Activated naive CD4-positive, alpha-beta T cell treated with anti-CD3 and anti-CD28 coated beads for 36 hours (primary cell): ENCODE data around the gene GDF10. TPM values are rescaled to one million over a fixed set of nuclear protein-coding genes. Genes with fewer than 3 reads are reported as not detected.

Experiments
- CTCF ChIA-PET: fragments of 350-600 bp; sonication (Branson Sonifier 250); formaldehyde crosslinking; loops from one replicate; lab custom pipeline; 2021; ENCODE audit warnings: antibody characterized with exemption; lab: Charles Lee
- DNase-seq: peaks from one replicate; pipeline ENCODE4 v3.0.0-alpha.2; 2020
- H3K27ac Mint-ChIP-seq: one replicate; pipeline ENCODE4 v1.8.0; 2021; ENCODE audit warnings: mild to moderate bottlenecking, mixed read lengths
- H3K27me3 Mint-ChIP-seq: one replicate; pipeline ENCODE4 v1.8.0; 2021; ENCODE audit warnings: low read depth, mixed read lengths
- H3K36me3 Mint-ChIP-seq: one replicate; pipeline ENCODE4 v1.8.0; 2021; ENCODE audit warnings: low read depth, mixed read lengths
- H3K4me1 Mint-ChIP-seq: one replicate; pipeline ENCODE4 v1.8.0; 2021; ENCODE audit warnings: low read depth, mixed read lengths
- H3K4me3 Mint-ChIP-seq: one replicate; pipeline ENCODE4 v1.8.0; 2021; ENCODE audit warnings: mild to moderate bottlenecking, moderate library complexity, mixed read lengths
- H3K9me3 Mint-ChIP-seq: one replicate; pipeline ENCODE4 v1.8.0; 2021; ENCODE audit warnings: mixed read lengths
- intact Hi-C: fragments of 100-400 bp; cut with micrococcal nuclease; formaldehyde crosslinking; loops from one replicate; pipeline ENCODE4 v1.15.1; 2023
- total RNA-seq, 2 experiments: library from RNA; stranded (reverse); gene quantifications; one replicate each; pipeline ENCODE4 v1.2.3, GENCODE V29; 2021

Gene GDF10, protein sequence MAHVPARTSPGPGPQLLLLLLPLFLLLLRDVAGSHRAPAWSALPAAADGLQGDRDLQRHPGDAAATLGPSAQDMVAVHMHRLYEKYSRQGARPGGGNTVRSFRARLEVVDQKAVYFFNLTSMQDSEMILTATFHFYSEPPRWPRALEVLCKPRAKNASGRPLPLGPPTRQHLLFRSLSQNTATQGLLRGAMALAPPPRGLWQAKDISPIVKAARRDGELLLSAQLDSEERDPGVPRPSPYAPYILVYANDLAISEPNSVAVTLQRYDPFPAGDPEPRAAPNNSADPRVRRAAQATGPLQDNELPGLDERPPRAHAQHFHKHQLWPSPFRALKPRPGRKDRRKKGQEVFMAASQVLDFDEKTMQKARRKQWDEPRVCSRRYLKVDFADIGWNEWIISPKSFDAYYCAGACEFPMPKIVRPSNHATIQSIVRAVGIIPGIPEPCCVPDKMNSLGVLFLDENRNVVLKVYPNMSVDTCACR
- total RNA-seq = under 1 TPM; 0.12 to 0.19 TPM

DNA sequence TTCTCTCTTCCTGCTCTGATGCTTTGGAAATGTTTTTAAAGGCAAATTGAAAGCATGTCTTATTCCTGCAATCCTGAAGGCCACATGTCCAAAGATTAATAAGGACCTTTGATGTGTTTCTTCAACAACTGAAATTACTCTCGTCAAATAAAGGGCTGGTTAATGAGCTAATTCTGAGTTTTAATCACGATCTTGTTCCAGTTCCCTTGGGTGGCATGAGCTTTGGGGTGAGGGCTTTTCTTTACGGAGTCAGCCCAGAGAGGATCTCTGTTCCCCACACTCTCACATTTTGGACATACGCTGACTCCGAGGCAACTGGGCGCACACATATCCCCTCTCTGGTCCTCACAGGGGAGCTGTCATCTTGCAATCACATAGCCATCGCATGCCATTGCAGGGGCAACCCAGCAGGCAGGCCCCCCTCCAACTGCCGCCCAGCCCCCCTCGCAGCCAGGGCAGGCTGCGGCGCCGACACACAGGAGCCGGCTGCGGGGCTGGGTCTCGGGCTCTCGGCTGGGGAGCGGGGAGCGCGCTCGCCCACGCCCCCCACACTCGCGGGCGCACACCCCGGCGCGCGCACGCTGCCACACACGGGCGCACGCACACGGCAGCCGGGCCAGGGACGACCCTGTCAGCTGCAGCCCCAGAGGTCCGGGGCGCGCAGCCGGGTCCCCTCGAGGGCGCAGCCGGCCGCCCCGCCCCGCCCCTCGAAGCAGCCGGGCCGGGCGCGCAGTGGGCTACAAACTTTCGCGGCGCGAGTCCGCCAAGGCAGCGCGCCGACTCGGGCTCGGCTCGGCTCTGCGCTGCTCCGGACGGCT, at the start of gene GDF10:
Gene GDF10, plus strand, starts transcription at position 587 of the 818 bp plus-strand sequence. CDS start 455 bp downstream, outside the sequence.
- no peaks in the 10 kb centered on the region for H3K9me3 Mint-ChIP-seq
- intact Hi-C loops = no loop called here
- no peak within 1 kb of the TSS for H3K27ac Mint-ChIP-seq
- CTCF ChIA-PET = interaction anchor here (0.9 to 3.6 kb wide), 2 partner anchors 10 to 12 kb away, joined by 3 to 14 read pairs; no protein-coding TSS in a partner anchor
- H3K36me3 Mint-ChIP-seq = no peaks in the 10 kb centered on the region
- H3K4me3 Mint-ChIP-seq = peak within 1 kb of the TSS; percentile 66
- peaks cover 9% of the 10 kb centered on the region for H3K27me3 Mint-ChIP-seq
- DNase-seq = no peak
- peaks cover 12% of the 10 kb centered on the region for H3K4me1 Mint-ChIP-seq

DNA sequence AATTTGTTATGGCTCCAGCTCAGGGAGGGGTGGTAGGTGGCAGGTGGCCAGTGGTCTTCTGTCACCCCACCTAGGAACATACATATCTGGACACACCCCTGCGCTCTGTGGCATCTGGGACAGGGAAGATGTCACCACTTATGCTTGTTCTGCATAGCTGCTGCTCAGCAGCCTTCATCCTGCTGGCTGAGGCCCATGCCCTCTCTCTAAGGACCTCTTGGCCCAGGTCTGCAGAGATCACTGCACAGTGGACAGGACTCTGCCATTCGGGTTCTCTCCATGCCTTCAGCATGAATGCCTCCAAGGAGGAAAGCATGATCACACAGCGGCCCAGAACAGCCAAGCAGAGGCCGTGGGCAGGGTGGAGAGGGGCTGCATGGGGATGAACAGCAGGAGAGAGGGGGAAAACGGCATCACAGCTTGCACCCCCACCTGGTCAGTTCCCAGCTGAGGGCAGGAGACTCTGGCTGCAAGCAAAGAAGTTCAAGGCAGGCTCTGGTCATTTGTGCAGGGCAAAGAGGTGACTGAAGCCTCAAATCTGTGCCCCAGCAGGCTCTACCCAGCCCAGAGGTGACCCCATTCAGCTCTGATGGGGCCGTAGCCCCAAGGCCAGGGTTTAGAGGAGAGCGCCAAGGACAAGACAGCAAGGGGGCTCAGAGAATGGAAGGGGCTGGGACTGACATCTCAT, 47.8 kb upstream of the GDF10 start:
- no peaks in the 10 kb centered on the region for H3K27me3 Mint-ChIP-seq

DNA sequence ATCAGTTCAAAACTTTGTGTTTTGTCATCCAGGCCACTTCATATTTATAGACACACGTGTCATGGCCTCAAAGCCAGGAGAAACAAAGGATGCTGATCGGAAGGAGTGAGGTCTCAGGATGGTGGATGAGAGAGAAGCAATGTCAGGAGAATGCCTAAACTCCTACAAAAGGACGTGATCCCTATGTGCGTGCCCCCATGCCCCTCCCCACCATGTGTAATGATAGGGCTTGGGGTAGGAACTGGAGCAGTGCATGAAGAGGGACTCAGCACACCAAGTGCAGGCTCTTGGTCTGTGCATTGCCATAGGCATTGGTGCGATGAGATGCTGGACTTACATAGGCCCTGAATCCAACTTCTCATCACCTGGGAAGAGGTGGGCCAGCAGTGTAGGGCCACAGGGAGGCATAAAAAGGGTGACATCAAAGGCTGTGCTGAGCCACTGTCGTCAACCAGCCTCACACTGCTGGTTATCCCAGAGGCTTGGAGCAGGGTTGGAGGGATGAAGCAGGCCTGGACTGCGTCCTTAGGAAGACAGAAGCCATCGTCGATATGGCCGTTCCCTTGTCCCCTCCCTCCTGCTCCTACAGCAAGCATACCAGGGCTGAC, 46.9 kb upstream of the GDF10 start:
- H3K4me3 Mint-ChIP-seq = no peak overlapping the region
- no peaks in the 10 kb centered on the region for H3K9me3 Mint-ChIP-seq
- H3K27me3 Mint-ChIP-seq = no peaks in the 10 kb centered on the region
- intact Hi-C loops = loop anchor here (10.0 kb wide), 1 partner anchor 1052 kb away; the partner anchor contains the start of gene MAPK8
- no peak for DNase-seq
- peaks cover 53% of the 10 kb centered on the region for H3K4me1 Mint-ChIP-seq
- no peak overlapping the region for H3K27ac Mint-ChIP-seq
- CTCF ChIA-PET = no interaction called here
- peaks cover 2% of the 10 kb centered on the region for H3K36me3 Mint-ChIP-seq

More for the DNA sequence above, 47.8 kb upstream of the GDF10 start:
- Mint-ChIP-seq H3K36me3 (peaks cover 2% of the 10 kb centered on the region), H3K4me1 (peaks cover 44% of the 10 kb centered on the region), H3K4me3 (no peak overlapping the region), H3K9me3 (no peaks in the 10 kb centered on the region), H3K27ac (no peak overlapping the region)
- DNase-seq = no peak
- CTCF ChIA-PET = interaction anchor here (1.7 kb wide), 1 partner anchor 204 kb away, joined by 5 read pairs; no protein-coding TSS in a partner anchor
- intact Hi-C loops = loop anchor here (10.0 kb wide), 1 partner anchor 1053 kb away; the partner anchor contains the start of gene MAPK8

DNA sequence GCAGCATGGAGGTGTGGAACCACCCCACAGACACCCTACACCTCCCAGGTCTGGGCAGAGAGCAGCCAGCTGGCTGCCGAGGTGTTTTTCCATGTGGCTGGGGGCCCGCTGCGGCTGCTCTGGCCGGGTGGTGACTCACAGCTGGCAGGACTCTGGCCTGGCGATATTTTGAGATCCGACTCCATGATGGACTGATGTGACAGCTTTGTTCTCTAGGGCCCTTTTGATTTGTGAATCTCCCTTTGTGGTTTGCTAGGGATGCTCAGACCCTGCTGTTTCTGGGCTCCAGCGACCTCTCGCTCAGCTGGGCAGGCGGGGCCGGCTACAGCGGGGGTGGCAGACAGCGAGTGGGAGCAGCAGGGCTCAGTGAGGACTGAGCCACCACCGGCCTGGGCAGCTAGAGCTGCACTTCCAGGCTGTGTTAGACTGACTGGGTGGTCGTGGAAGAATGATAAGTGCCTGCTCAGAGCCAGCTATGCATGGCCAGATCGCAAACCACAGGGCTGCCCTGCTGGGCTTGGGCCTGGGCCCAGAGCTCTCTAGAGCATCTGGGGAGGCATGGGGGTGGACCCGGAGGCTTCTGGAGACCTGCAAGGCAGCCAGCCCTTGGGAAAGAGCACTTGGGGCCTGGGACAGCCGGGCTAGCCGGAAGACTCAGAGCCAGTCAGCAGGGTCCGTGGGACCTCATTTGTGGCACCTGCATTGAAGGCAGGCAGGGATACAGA, 46.2 kb upstream of the GDF10 start:
- no peak overlapping the region for H3K27ac Mint-ChIP-seq
- H3K4me1 Mint-ChIP-seq = peaks cover 52% of the 10 kb centered on the region
- DNase-seq = no peak
- intact Hi-C loops = loop anchor here (10.0 kb wide), 1 partner anchor 1051 kb away; the partner anchor contains the start of gene MAPK8
- peaks cover 2% of the 10 kb centered on the region for H3K36me3 Mint-ChIP-seq
- no peaks in the 10 kb centered on the region for H3K27me3 Mint-ChIP-seq
- CTCF ChIA-PET = interaction anchor here (0.8 to 2.2 kb wide), 3 partner anchors 8 to 206 kb away, joined by 3 to 9 read pairs (median 4); no protein-coding TSS in a partner anchor
- H3K9me3 Mint-ChIP-seq = no peaks in the 10 kb centered on the region
- H3K4me3 Mint-ChIP-seq = no peak overlapping the region

DNA sequence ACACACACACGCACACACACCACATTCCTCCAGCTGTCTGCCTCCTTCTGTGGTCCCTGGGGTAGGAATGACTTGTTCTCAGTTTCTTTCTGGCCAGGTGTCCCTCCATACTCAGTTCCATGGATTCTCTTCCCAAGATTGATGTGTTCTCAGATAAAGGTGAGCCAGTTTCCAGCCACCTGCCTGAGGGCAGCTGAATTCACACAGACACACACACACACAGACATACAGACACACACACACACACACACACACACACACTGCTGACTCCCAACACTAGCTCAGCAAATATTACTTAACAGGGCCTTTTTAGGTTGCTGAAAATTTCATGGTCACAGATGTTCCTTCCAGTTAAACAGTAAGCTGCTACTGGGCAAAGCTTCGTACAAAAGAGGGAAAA, 45.4 kb upstream of the GDF10 start:
- Mint-ChIP-seq H3K4me1 (peaks cover 56% of the 10 kb centered on the region), H3K36me3 (peaks cover 2% of the 10 kb centered on the region), H3K27ac (peak overlapping the region; percentile 2), H3K27me3 (no peaks in the 10 kb centered on the region), H3K9me3 (no peaks in the 10 kb centered on the region), H3K4me3 (no peak overlapping the region)
- DNase-seq = no peak
- intact Hi-C loops = loop anchor here (10.0 kb wide), 1 partner anchor 1050 kb away; the partner anchor contains the start of gene MAPK8
- CTCF ChIA-PET = interaction anchor here (0.7 to 2.2 kb wide), 4 partner anchors 8 to 207 kb away, joined by 3 to 9 read pairs (median 4); no protein-coding TSS in a partner anchor

DNA sequence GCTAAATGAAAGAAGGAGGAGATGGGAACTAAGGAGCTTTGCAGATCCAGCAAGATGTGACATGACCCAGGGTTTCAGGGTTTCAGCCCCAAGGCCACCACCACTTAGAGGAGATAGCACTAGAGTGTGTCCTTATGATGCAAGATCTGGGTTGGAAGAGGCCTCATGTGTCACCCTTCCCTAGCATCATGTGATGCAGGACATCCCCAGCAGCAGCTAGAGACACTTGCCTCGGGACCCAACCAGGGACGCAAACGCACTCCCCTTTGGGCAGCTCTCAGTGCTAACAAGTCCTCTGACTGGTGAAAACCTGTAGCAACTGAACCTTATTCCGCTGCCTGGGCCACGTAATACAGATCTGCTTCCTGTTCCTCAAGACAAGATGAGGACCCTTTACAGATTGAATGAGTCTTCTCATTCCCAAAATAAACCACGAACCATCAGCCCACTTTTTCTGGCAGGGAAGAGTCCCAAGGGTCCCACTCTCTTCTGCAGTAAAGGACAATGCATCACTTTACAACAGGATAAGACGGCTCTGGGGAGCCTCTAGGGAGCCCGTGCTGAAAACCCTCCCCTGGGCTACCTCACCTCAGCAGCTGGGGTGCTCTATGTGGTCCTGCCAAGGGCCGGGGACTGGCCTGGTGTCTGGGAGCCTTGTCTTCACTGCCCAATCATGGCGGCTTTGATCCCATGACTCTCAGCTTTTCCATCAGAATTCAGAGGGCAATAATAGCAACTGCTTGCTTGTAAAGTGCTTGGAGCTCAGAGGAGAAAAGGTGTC, 44.8 kb upstream of the GDF10 start:
- CTCF ChIA-PET = interaction anchor here (0.7 to 2.2 kb wide), 5 partner anchors 9 to 207 kb away, joined by 3 to 9 read pairs (median 4); no protein-coding TSS in a partner anchor
- H3K4me1 Mint-ChIP-seq = peaks cover 62% of the 10 kb centered on the region
- intact Hi-C loops = loop anchor here (10.0 kb wide), 1 partner anchor 1050 kb away; the partner anchor contains the start of gene MAPK8

DNA sequence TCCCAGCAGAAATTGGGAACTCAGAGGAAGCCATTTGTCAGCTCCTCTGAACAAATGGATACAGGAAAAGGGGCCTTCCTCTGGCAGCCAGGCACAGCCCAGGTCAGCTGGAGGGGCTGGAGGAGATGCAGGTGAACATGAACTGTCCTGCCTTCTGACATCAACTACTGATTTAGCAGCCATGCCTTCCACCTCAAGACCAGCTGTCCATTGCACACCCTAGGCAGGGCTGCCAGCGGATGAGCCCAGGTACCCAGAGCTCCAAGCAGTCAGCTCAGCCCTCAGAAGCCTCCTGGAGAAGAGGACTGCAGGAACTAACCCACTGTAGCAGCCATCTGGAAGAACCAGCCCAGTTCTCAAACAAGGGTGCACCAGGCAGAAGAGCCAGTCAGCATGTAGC, 44.1 kb upstream of the GDF10 start:
- H3K9me3 Mint-ChIP-seq = no peaks in the 10 kb centered on the region
- H3K4me1 Mint-ChIP-seq = peaks cover 68% of the 10 kb centered on the region
- H3K27me3 Mint-ChIP-seq = no peaks in the 10 kb centered on the region
- DNase-seq = no peak
- CTCF ChIA-PET = interaction anchor here (1.1 to 2.2 kb wide), 2 partner anchors 56 to 208 kb away, joined by 5 to 9 read pairs; no protein-coding TSS in a partner anchor
- peaks cover 2% of the 10 kb centered on the region for H3K36me3 Mint-ChIP-seq
- no peak overlapping the region for H3K4me3 Mint-ChIP-seq
- H3K27ac Mint-ChIP-seq = peak overlapping the region; percentile 90
- intact Hi-C loops = loop anchor here (2.0 to 10.0 kb wide), 3 partner anchors 15 to 1049 kb away; partner anchors contain the start of gene MAPK8

More for the DNA sequence above, 44.8 kb upstream of the GDF10 start:
- Mint-ChIP-seq H3K4me3 (no peak overlapping the region), H3K9me3 (no peaks in the 10 kb centered on the region), H3K27me3 (no peaks in the 10 kb centered on the region), H3K36me3 (peaks cover 2% of the 10 kb centered on the region), H3K27ac (peak overlapping the region; percentile 2)
- peak; percentile 30 for DNase-seq

DNA sequence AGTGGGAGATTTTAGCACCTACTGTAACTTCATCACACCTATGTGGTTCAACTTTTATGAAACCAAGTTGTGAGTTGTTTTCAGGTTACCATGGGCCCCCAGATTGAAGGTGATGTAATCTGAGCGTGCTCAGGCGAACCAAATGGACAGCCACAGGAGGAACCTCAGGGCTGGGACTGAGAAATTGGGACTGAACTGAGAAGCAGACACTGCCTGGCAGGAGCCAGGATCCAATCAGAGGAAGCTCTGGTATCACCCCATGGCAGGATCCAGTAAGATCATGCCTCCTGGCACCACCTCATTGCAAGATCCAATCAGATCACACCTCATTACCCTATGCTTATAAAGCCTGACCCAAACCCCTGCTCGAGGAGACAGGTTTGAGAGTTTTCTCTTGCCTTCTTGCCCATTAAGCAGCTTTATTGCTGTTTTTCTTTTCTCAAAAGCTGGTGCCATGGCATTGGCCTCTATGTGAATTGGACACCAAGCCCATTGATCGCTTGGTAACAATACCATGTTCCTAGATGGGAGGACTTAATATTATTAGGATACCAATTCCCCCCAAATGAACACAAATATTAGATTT, 43.2 kb upstream of the GDF10 start:
- intact Hi-C loops = loop anchor here (1.0 to 10.0 kb wide), 6 partner anchors 8 to 1048 kb away; partner anchors contain the start of gene MAPK8
- Mint-ChIP-seq H3K4me1 (peaks cover 75% of the 10 kb centered on the region), H3K27ac (peak overlapping the region; percentile 90), H3K4me3 (no peak overlapping the region), H3K36me3 (peaks cover 2% of the 10 kb centered on the region), H3K9me3 (no peaks in the 10 kb centered on the region), H3K27me3 (no peaks in the 10 kb centered on the region)
- CTCF ChIA-PET = interaction anchor here (1.0 to 1.5 kb wide), 2 partner anchors 55 to 209 kb away, joined by 4 read pairs; no protein-coding TSS in a partner anchor
- peak; percentile 69 for DNase-seq

DNA sequence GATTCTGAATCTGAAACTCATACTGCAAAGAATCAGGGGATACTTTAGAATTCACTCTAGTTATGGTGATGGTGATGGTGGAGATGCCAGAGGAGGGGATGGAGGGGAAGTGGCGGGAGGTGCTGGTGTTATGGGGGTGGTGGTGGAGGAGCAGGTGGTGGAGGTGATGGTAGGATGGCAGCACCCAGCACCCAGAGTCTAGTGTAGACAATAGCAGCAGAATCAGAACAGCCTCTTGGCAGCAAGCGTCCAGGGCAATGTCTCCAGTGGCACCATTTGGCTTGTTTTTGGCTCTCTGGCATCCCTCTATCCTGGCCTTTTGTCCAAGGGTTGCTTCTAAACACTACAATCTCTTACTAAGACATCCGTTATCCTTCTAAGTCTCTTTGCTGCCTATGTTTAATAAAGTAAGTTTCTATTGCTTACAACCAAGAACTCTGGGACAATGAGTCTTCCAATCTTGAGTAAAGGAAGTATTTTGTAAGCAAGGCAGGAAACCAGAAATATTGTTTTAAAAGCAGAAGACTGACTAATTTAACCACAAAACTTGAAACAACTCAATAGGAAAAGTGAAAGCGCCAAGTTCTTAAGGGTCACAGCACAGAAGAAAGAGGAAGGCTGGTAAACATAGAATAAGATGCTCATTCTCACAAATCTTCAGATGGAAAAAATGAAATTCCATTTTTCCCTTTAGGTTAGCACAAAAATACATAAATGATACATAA, 42.4 kb upstream of the GDF10 start:
- H3K27ac Mint-ChIP-seq = peak overlapping the region; percentile 90
- peaks cover 81% of the 10 kb centered on the region for H3K4me1 Mint-ChIP-seq
- peak overlapping the region; percentile 34 for H3K4me3 Mint-ChIP-seq
- CTCF ChIA-PET = interaction anchor here (0.7 to 1.5 kb wide), 3 partner anchors 17 to 210 kb away, joined by 3 to 4 read pairs (median 4); no protein-coding TSS in a partner anchor
- no peak for DNase-seq
- H3K27me3 Mint-ChIP-seq = no peaks in the 10 kb centered on the region
- peaks cover 2% of the 10 kb centered on the region for H3K36me3 Mint-ChIP-seq
- intact Hi-C loops = loop anchor here (1.0 to 10.0 kb wide), 6 partner anchors 8 to 1047 kb away; partner anchors contain the start of gene MAPK8
- no peaks in the 10 kb centered on the region for H3K9me3 Mint-ChIP-seq
